GM08714 (cell line): ENCODE results near the gene RALGAPA1.
"Not testable (repeated sequence)": the region's sequence is repeated elsewhere in the genome, so short reads cannot be mapped to it uniquely, and the experiment has no call there.

ENCODE experiments used
- H3K4me3 ChIP-seq: fragments of 200-500 bp; sonication (Bioruptor generic); 2 replicates; pipeline ENCODE4 v1.5.1; 2014; ENCODE audit warnings: mild to moderate bottlenecking, low read length, inconsistent platforms
- ZNF274 ChIP-seq: IDR thresholded peaks from 2 replicates; pipeline ENCODE4 v1.6.1; 2012; ENCODE audit warnings: mild to moderate bottlenecking, low read depth, low read length

The RALGAPA1 gene

GRCh38 chr14:35808076-35808637 lies 938 bp downstream of the RALGAPA1 start:
- no peak for TF ChIP-seq ZNF274

GRCh38 chr14:35807131-35807961 lies 1.7 kb downstream of the RALGAPA1 start:
- peak overlapping the region; percentile 68; the same call in 1 of the 2 replicates for H3K4me3 ChIP-seq
- TF ChIP-seq ZNF274: no peak

More at GRCh38 chr14:35808076-35808637, 938 bp downstream of the RALGAPA1 start:
- peak overlapping the region; percentile 68 for H3K4me3 ChIP-seq

GRCh38 chr14:35806006-35806907 lies 2.8 kb downstream of the RALGAPA1 start:
- no peak for TF ChIP-seq ZNF274
- H3K4me3 ChIP-seq: no peak overlapping the region

- no peak overlapping the region for H3K4me3 ChIP-seq
- no peak for TF ChIP-seq ZNF274
Measured at GRCh38 chr14:35797796-35798195, 11.3 kb downstream of the RALGAPA1 start.

GRCh38 chr14:35789651-35790050 lies 19.4 kb downstream of the RALGAPA1 start:
- no peak for TF ChIP-seq ZNF274
- no peak overlapping the region for H3K4me3 ChIP-seq

GRCh38 chr14:35786856-35787255 lies 22.2 kb downstream of the RALGAPA1 start:
- no peak for TF ChIP-seq ZNF274

GRCh38 chr14:35783699-35784098 lies 25.4 kb downstream of the RALGAPA1 start:
- TF ChIP-seq ZNF274: no peak
- H3K4me3 ChIP-seq: no peak overlapping the region

More at GRCh38 chr14:35786856-35787255, 22.2 kb downstream of the RALGAPA1 start:
- H3K4me3 ChIP-seq: no peak overlapping the region

- TF ChIP-seq ZNF274: no peak
- H3K4me3 ChIP-seq: no peak overlapping the region
Measured at GRCh38 chr14:35779368-35779767, 29.7 kb downstream of the RALGAPA1 start.

GRCh38 chr14:35777550-35777949 lies 31.5 kb downstream of the RALGAPA1 start:
- H3K4me3 ChIP-seq: not testable (repeated sequence)

GRCh38 chr14:35776823-35777222 lies 32.3 kb downstream of the RALGAPA1 start:
- TF ChIP-seq ZNF274: no peak
- H3K4me3 ChIP-seq: no peak overlapping the region

- H3K4me3 ChIP-seq: not testable (repeated sequence)
Measured at GRCh38 chr14:35776085-35776484, 33.0 kb downstream of the RALGAPA1 start.

- no peak overlapping the region for H3K4me3 ChIP-seq
- no peak for TF ChIP-seq ZNF274
Measured at GRCh38 chr14:35766700-35767082, 42.4 kb downstream of the RALGAPA1 start.

- H3K4me3 ChIP-seq: no peak overlapping the region
Measured at GRCh38 chr14:35766036-35766699, 42.9 kb downstream of the RALGAPA1 start.

GRCh38 chr14:35761922-35762321 lies 47.2 kb downstream of the RALGAPA1 start:
- H3K4me3 ChIP-seq: no peak overlapping the region
- TF ChIP-seq ZNF274: no peak

More at GRCh38 chr14:35766036-35766699, 42.9 kb downstream of the RALGAPA1 start:
- TF ChIP-seq ZNF274: no peak

- no peak overlapping the region for H3K4me3 ChIP-seq
- no peak for TF ChIP-seq ZNF274
Measured at GRCh38 chr14:35760143-35760542, 49.0 kb downstream of the RALGAPA1 start.
